HepG2 (cell line): ENCODE measurements around the gene SYT8. TPM values are rescaled to one million over a fixed set of nuclear protein-coding genes. Genes with fewer than 3 reads are reported as not detected.
"Not testable (repeated sequence)": the region's sequence is repeated elsewhere in the genome, so short reads cannot be mapped to it uniquely, and the experiment has no call there.

Source experiments
- ATAC-seq: fragments of 200-7000 bp; cut with Tn5 transposase; 3 replicates; pipeline ENCODE4 v1.9.1; 2020; ENCODE audit warnings: mild to moderate bottlenecking, moderate library complexity
- BruUV-seq: library from RNA; stranded (reverse); fragments of 400-500 nt; replicated peaks from 2 replicates; lab custom pipeline; 2021; lab: Mats Ljungman, UMichigan
- CTCF ChIA-PET: fragments of 300-600 bp; formaldehyde crosslinking; extraction: SDS; loops from one replicate; lab custom pipeline; 2021; ENCODE audit warnings: low total read pairs, inconsistent platforms, low intra/inter-chr PET ratio; lab: Yijun Ruan, JAX
- POLR2A ChIA-PET: fragments of 350-600 bp; sonication (Branson Sonifier 250); formaldehyde crosslinking; loops from one replicate; lab custom pipeline; 2020; ENCODE audit warnings: antibody characterized with exemption, inconsistent platforms; lab: Yijun Ruan, JAX
- DNase-seq: peaks from one replicate; pipeline ENCODE4 v3.0.0-alpha.2; 2015; ENCODE audit warnings: low spot score
- FAIRE-seq: peaks from 3 replicates; lab custom pipeline; 2011; peaks lifted over from hg19 to GRCh38; lab: Jason Lieb, UNC
- H2AFZ ChIP-seq: one replicate; pipeline ENCODE4 v1.6.1; 2011; ENCODE audit warnings: low read length, inconsistent platforms
- H3K27ac ChIP-seq: fragments of 300-600 bp; 3 replicates; pipeline ENCODE4 v1.8.0; 2011; ENCODE audit warnings: mixed run types, mild to moderate bottlenecking, mixed read lengths, low read length, inconsistent platforms; ENCODE audit not compliant: insufficient read depth; ENCODE audit errors: extremely low read length
- H3K27me3 ChIP-seq, 2 experiments: fragments of 200-600 bp in 1 of 2; 2 replicates in 1 of 2; 3 replicates in 1 of 2; pipeline versions ENCODE4 v1.6.0 to v1.8.0; 2011; ENCODE audit warnings: low read length in 2 of 2, mild to moderate bottlenecking in 2 of 2, moderate library complexity in 2 of 2, inconsistent platforms in 1 of 2; ENCODE audit not compliant: insufficient read depth in 2 of 2, control insufficient read depth in 1 of 2
- H3K36me3 ChIP-seq, 2 experiments: fragments of 200-600 bp in 1 of 2; replicated peaks in 1 of 2; 2 replicates in 1 of 2; 3 replicates in 1 of 2; pipeline versions ENCODE4 v1.5.1 to v1.8.0; 2011; ENCODE audit warnings: low read length in 2 of 2, inconsistent platforms in 1 of 2; ENCODE audit not compliant: insufficient read depth in 2 of 2, control insufficient read depth in 1 of 2
- H3K4me1 ChIP-seq: 2 replicates; pipeline ENCODE4 v1.5.1; 2012; ENCODE audit warnings: low read length, inconsistent platforms; ENCODE audit not compliant: insufficient read depth
- H3K4me2 ChIP-seq: 2 replicates; pipeline ENCODE4 v1.6.0; 2011; ENCODE audit warnings: low read depth, low read length, inconsistent platforms
- H3K4me3 ChIP-seq, 3 experiments: fragments of 200-600 bp in 1 of 3; sonication (generic), shearing (Covaris generic) in 1 of 3; replicated peaks in 1 of 3; 2 replicates each; pipeline ENCODE4 v1.5.1; 2011 to 2016; ENCODE audit warnings: low read length in 3 of 3, inconsistent platforms in 2 of 3, low read depth in 2 of 3, mild to moderate bottlenecking in 2 of 3, control low read depth in 1 of 3, mixed read lengths in 1 of 3; ENCODE audit not compliant: insufficient read depth in 1 of 3
- H3K79me2 ChIP-seq: one replicate; pipeline ENCODE4 v1.6.1; 2011; ENCODE audit warnings: low read length, inconsistent platforms; ENCODE audit not compliant: insufficient read depth
- H3K9ac ChIP-seq: 2 replicates; pipeline ENCODE4 v1.6.0; 2011; ENCODE audit warnings: mild to moderate bottlenecking, low read depth, low read length, inconsistent platforms; ENCODE audit not compliant: insufficient read depth
- H3K9me3 ChIP-seq: 2 replicates; pipeline ENCODE4 v1.5.1; 2012; ENCODE audit warnings: mild to moderate bottlenecking, low read length
- H4K20me1 ChIP-seq: 2 replicates; pipeline ENCODE4 v1.6.0; 2011; ENCODE audit warnings: inconsistent platforms, mild to moderate bottlenecking, low read length, moderate library complexity; ENCODE audit not compliant: insufficient read depth
- AHR ChIP-seq: IDR thresholded peaks from 2 replicates; pipeline ENCODE4 v1.6.1; 2018; ENCODE audit warnings: missing genetic modification reagents, missing compliant biosample characterization
- CENPX ChIP-seq: sonication (generic); formaldehyde crosslinking; IDR thresholded peaks from 2 replicates; pipeline ENCODE4 v1.9.0; 2021; ENCODE audit warnings: mild to moderate bottlenecking, missing genetic modification reagents, moderate library complexity
- ZFP1 ChIP-seq: IDR thresholded peaks from 2 replicates; pipeline ENCODE4 v1.6.1; 2016
- ZNF354B ChIP-seq: sonication (generic); formaldehyde crosslinking; IDR thresholded peaks from 2 replicates; pipeline ENCODE4 v1.8.0; 2022; ENCODE audit warnings: mild to moderate bottlenecking, missing genetic modification reagents
- ZNF709 ChIP-seq: sonication (generic); formaldehyde crosslinking; IDR thresholded peaks from 2 replicates; pipeline ENCODE4 v1.5.0; 2020; ENCODE audit warnings: mild to moderate bottlenecking, missing genetic modification reagents
- ZNF788 ChIP-seq: sonication (generic); formaldehyde crosslinking; IDR thresholded peaks from 2 replicates; pipeline ENCODE4 v1.5.0; 2020; ENCODE audit warnings: mild to moderate bottlenecking, missing genetic modification reagents, borderline replicate concordance
- ZNF850 ChIP-seq: sonication (generic); formaldehyde crosslinking; conservative IDR thresholded peaks from 2 replicates; pipeline ENCODE4 v1.9.0; 2021; ENCODE audit warnings: mild to moderate bottlenecking, missing genetic modification reagents
- WGBS: methylation state at CpG from one replicate; pipeline ENCODE4 v1.1.6; 2017; ENCODE audit warnings: low lambda C conversion rate; 5-methylcytosine and 5-hydroxymethylcytosine counted together
- in situ Hi-C: cut with HindIII; loops from 2 replicates; pipeline ENCODE4 v1.10.0; 2017; ENCODE audit warnings: low pct_unique_long_range_greater_than_20kb; ENCODE audit not compliant: extremely low pct_ligation_motif_present
- intact Hi-C: fragments of 100-400 bp; cut with micrococcal nuclease; formaldehyde crosslinking; loops from one replicate; pipeline ENCODE4 v1.10.0; 2022; ENCODE audit not compliant: unreplicated experiment
- polyA plus RNA-seq, 8 experiments: library from polyadenylated mRNA; depleted of rRNA in 3 of 8; stranded (reverse) in 7 of 8; unstranded in 1 of 8; fragments of >200 nt; fragmentation: Illumina TruSeq in 4 of 8; extraction: Trizol in 4 of 8; gene quantifications; 2 replicates each; pipeline versions ENCODE4 v1.2.1 to v1.2.3, GENCODE V29; 2011 to 2016; ENCODE audit warnings: low read depth in 4 of 8, missing spikeins in 1 of 8, mixed read lengths in 1 of 8; ENCODE audit not compliant: insufficient read depth in 1 of 8
- total RNA-seq, 5 experiments: library from RNA; depleted of rRNA; stranded (reverse); fragments of >200 nt; fragmentation: Illumina TruSeq; extraction: Trizol; gene quantifications; 2 replicates each; pipeline ENCODE4 v1.2.3, GENCODE V29; 2016; ENCODE audit warnings: low read depth in 1 of 5
- TF ChIP-seq, protein P1 (sequence below): sonication (generic); formaldehyde crosslinking; IDR thresholded peaks from 2 replicates; pipeline ENCODE4 v1.4.0; 2020; ENCODE audit warnings: missing genetic modification reagents

The SYT8 gene
- total and polyA plus RNA-seq, 2 of the 13 experiments (the other 11 are each of a cell fraction or from before 2014, with no cell fraction given): 0.60 to 2.3 TPM

DNA sequence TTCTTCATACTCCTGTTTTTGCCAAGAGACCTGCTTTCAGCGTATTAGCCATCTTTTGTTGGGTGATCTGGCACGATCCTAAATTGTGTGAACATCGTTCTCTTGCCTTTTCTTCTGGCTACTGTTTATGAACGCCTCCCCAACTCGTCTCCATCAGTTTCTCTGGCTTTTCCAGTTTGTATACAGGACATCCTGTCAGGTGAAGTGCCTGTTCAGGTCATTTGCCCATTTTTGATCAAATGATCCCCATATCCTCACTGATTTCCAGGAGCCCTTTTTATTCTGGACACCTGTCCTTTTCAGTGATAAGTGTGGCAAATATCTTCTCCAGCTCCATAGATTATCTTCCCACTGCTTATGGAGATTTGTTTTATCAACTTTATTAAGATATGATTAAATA is 22.5 kb upstream of the SYT8 start (continued):
- TF ChIP-seq ZNF354B (CRISPR knock-in tag) (no peak), ZNF788 (CRISPR knock-in tag) (no peak), ZFP1 (no peak), ZNF709 (CRISPR knock-in tag) (no peak), ZNF850 (CRISPR knock-in tag) (no peak)

DNA sequence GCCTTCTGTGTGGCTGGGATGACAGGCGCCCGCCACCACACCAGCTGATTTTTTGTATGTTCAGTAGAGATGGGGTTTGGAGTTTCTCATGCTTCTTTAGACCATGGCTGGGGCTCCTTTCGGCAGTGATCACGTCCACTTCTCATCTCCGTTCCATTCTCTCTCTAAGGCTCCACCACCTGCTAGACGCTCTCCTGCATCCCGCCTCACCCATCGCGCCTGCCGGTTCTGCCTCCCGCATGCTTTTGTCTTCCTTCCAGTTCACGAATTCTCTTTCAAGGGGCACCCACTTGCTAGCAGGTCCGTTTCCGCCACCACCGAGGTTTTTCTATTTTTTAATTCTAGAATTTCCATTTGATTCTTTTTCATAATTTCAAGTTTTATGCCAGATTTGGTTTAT is 22.0 kb upstream of the SYT8 start:
- FAIRE-seq: no peak
- H3K27ac ChIP-seq: no peak overlapping the region
- no peaks in the 10 kb centered on the region for H3K79me2 ChIP-seq
- intact Hi-C loops: no loop called here
- no peaks in the 10 kb centered on the region for H3K36me3 ChIP-seq
- H2AFZ ChIP-seq: no peak overlapping the region
- 65% methylated on average over 15 of the region's 15 CpGs for WGBS
- no peak overlapping the region for H3K4me3 ChIP-seq
- ChIA-PET POLR2A (no interaction called here), CTCF (no interaction called here)
- no peaks in the 10 kb centered on the region for H4K20me1 ChIP-seq
- H3K27me3 ChIP-seq: peaks cover 3 to 56% of the 10 kb centered on the region in 2 experiments; a peak in 3 of 5 replicates
- ATAC-seq: no peak
- TF ChIP-seq AHR (CRISPR knock-in tag) (no peak), CENPX (CRISPR knock-in tag) (no peak)
- TF ChIP-seq, protein P1, sequence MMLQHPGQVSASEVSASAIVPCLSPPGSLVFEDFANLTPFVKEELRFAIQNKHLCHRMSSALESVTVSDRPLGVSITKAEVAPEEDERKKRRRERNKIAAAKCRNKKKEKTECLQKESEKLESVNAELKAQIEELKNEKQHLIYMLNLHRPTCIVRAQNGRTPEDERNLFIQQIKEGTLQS (CRISPR knock-in tag): no peak
- H3K9me3 ChIP-seq: no peaks in the 10 kb centered on the region
- no peak overlapping the region for H3K9ac ChIP-seq
- H3K4me1 ChIP-seq: no peaks in the 10 kb centered on the region
- no peak overlapping the region for H3K4me2 ChIP-seq
- DNase-seq: no peak
- no TSS peak for BruUV-seq
- in situ Hi-C loops: no loop called here

DNA sequence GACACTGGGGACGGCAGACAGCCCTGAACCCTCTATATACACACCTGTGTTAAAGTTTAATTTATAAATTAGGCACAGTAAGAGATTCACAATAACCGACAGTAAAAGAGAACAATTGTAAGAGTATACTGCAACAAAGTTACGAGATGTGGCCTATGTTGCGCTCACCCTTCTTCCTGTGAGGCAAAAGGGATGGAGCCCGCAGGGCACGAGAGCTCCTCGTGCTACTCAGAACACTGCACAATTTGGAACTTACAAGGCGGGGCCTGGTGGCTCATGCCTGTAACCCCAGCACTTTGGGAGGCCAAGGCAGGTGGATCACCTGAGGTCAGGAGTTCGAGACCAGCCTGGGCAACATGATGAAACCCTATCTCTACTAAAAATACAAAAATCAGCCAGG is 21.4 kb upstream of the SYT8 start:
- H3K36me3 ChIP-seq, H2AFZ ChIP-seq, ATAC-seq, H3K79me2 ChIP-seq, H3K4me3 ChIP-seq, FAIRE-seq, CTCF ChIA-PET, H3K9me3 ChIP-seq, in situ Hi-C loops, H4K20me1 ChIP-seq, POLR2A ChIA-PET, intact Hi-C loops, H3K27ac ChIP-seq, H3K4me2 ChIP-seq, BruUV-seq, H3K4me1 ChIP-seq, DNase-seq, H3K9ac ChIP-seq: not testable (repeated sequence)
- WGBS: 57% methylated on average over 8 of the region's 9 CpGs
- H3K27me3 ChIP-seq: peaks cover 3 to 55% of the 10 kb centered on the region in 2 experiments; a peak in 3 of 5 replicates
